ENCODE results near the gene RERE.
A peak's percentile ranks its signal among the peaks of the same experiment; 100 is the strongest.
"Not testable (repeated sequence)": the region's sequence is repeated elsewhere in the genome, so short reads cannot be mapped to it uniquely, and the experiment has no call there.

The RERE gene

GRCh38 chr1:8796812-8797211 lies 20.6 kb downstream of the RERE start:
- DNase-seq, result no peak

GRCh38 chr1:8794605-8795004 lies 22.8 kb downstream of the RERE start:
- peak; percentile 2 for DNase-seq

GRCh38 chr1:8791819-8792218 lies 25.6 kb downstream of the RERE start:
- no peak for DNase-seq

- DNase-seq, result no peak
These were observed 26.5 kb downstream of the RERE start for GRCh38 chr1:8790987-8791386.

- DNase-seq, result no peak
These were observed 27.0 kb downstream of the RERE start for GRCh38 chr1:8790478-8790877.

GRCh38 chr1:8789314-8790214 lies 27.9 kb downstream of the RERE start:
- no peak for DNase-seq

- no peak for DNase-seq
These were observed 30.2 kb downstream of the RERE start for GRCh38 chr1:8787218-8787617.

GRCh38 chr1:8786204-8786603 lies 31.2 kb downstream of the RERE start:
- not testable (repeated sequence) for DNase-seq

GRCh38 chr1:8782955-8783354 lies 34.5 kb downstream of the RERE start:
- DNase-seq, result no peak

- no peak for DNase-seq
These were observed 35.3 kb downstream of the RERE start for GRCh38 chr1:8782001-8782620.

GRCh38 chr1:8780405-8780804 lies 37.0 kb downstream of the RERE start:
- DNase-seq, result no peak

- DNase-seq, result no peak
These were observed 39.6 kb downstream of the RERE start for GRCh38 chr1:8777867-8778266.

- no peak for DNase-seq
These were observed 41.3 kb downstream of the RERE start for GRCh38 chr1:8776104-8776503.

GRCh38 chr1:8767006-8767405 lies 50.4 kb downstream of the RERE start:
- DNase-seq, result no peak

GRCh38 chr1:8765198-8765597 lies 52.2 kb downstream of the RERE start:
- DNase-seq, result no peak

- DNase-seq, result no peak
These were observed 53.0 kb downstream of the RERE start for GRCh38 chr1:8764293-8764937.

GRCh38 chr1:8763888-8764287 lies 53.6 kb downstream of the RERE start:
- no peak for DNase-seq

GRCh38 chr1:8754993-8755392 lies 62.4 kb downstream of the RERE start:
- DNase-seq, result peak; percentile 58

- peak; percentile 92 for DNase-seq
These were observed 63.2 kb downstream of the RERE start for GRCh38 chr1:8754247-8754650.

GRCh38 chr1:8753736-8754135 lies 63.7 kb downstream of the RERE start:
- no peak for DNase-seq

GRCh38 chr1:8752921-8753713 lies 64.3 kb downstream of the RERE start:
- no peak for DNase-seq

- no peak for DNase-seq
These were observed 65.0 kb downstream of the RERE start for GRCh38 chr1:8752411-8752810.

GRCh38 chr1:8751984-8752383 lies 65.5 kb downstream of the RERE start:
- DNase-seq, result no peak

Data from NCI-H526 treated with DMSO at 0.1 percent for 48 hours (cell line).